Kidney glomerular epithelial cell (primary cell): ENCODE results near the gene PRKG1.
"Not testable (repeated sequence)": the region's sequence is repeated elsewhere in the genome, so short reads cannot be mapped to it uniquely, and the experiment has no call there.

ENCODE experiments used
- DNase-seq: peaks from one replicate; lab custom pipeline; 2025; lab: John Stamatoyannopoulos, UW

Gene PRKG1

GRCh38 chr10:51321980-51322379 is 247.7 kb downstream of the PRKG1 start:
- DNase-seq, result no peak

- DNase-seq, result no peak
Measured at GRCh38 chr10:51325649-51326048, 251.4 kb downstream of the PRKG1 start.

GRCh38 chr10:51326174-51326573 is 251.9 kb downstream of the PRKG1 start:
- DNase-seq, result no peak

GRCh38 chr10:51327432-51327831 is 253.1 kb downstream of the PRKG1 start:
- DNase-seq, result no peak

GRCh38 chr10:51340366-51340765 is 266.1 kb downstream of the PRKG1 start:
- DNase-seq, result no peak

- no peak for DNase-seq
Measured at GRCh38 chr10:51340845-51341610, 266.7 kb downstream of the PRKG1 start.

- not testable (repeated sequence) for DNase-seq
Measured at GRCh38 chr10:51341745-51342144, 267.5 kb downstream of the PRKG1 start.

GRCh38 chr10:51342381-51342780 is 268.1 kb downstream of the PRKG1 start:
- no peak for DNase-seq

- DNase-seq, result no peak
Measured at GRCh38 chr10:51343391-51343790, 269.1 kb downstream of the PRKG1 start.

GRCh38 chr10:51344371-51344770 is 270.1 kb downstream of the PRKG1 start:
- no peak for DNase-seq

- DNase-seq, result no peak
Measured at GRCh38 chr10:51348622-51349021, 274.3 kb downstream of the PRKG1 start.

GRCh38 chr10:51357170-51357569 is 282.9 kb downstream of the PRKG1 start:
- DNase-seq, result no peak

GRCh38 chr10:51358227-51358626 is 283.9 kb downstream of the PRKG1 start:
- DNase-seq, result no peak

- no peak for DNase-seq
Measured at GRCh38 chr10:51363415-51363814, 289.1 kb downstream of the PRKG1 start.

- no peak for DNase-seq
Measured at GRCh38 chr10:51364674-51365073, 290.4 kb downstream of the PRKG1 start.

- DNase-seq, result no peak
Measured at GRCh38 chr10:51366044-51366443, 291.8 kb downstream of the PRKG1 start.

GRCh38 chr10:51367127-51367526 is 292.8 kb downstream of the PRKG1 start:
- no peak for DNase-seq

- DNase-seq, result no peak
Measured at GRCh38 chr10:51367694-51368093, 293.4 kb downstream of the PRKG1 start.

- no peak for DNase-seq
Measured at GRCh38 chr10:51368943-51369342, 294.7 kb downstream of the PRKG1 start.

- peak; percentile 48 for DNase-seq
Measured at GRCh38 chr10:51369903-51370302, 295.6 kb downstream of the PRKG1 start.

GRCh38 chr10:51371743-51372142 is 297.5 kb downstream of the PRKG1 start:
- DNase-seq, result no peak

- DNase-seq, result no peak
Measured at GRCh38 chr10:51375790-51376189, 301.5 kb downstream of the PRKG1 start.

- DNase-seq, result no peak
Measured at GRCh38 chr10:51377070-51377931, 303.0 kb downstream of the PRKG1 start.
